CD8-positive, alpha-beta T cell (primary cell): Measurements from ENCODE around the gene OR11H1. TPM values are rescaled to one million over a fixed set of nuclear protein-coding genes. Genes with fewer than 3 reads are reported as not detected.

Experiments
- total RNA-seq, 46 experiments: library from RNA in 2 of 46; stranded (reverse) in 2 of 46; gene quantifications; one replicate each; pipeline ENCODE4 v1.2.3 and lab custom pipeline; 2021 to 2026

The OR11H1 gene
- total RNA-seq, 2 experiments from 2014 or later, result not detected

Other genes starting within 250 kb of the OR11H1 start
- gene POTEH, start 161.8 kb downstream of the OR11H1 start, total RNA-seq, result not detected